ENCODE results near the gene PTPRK.

The PTPRK gene

DNA sequence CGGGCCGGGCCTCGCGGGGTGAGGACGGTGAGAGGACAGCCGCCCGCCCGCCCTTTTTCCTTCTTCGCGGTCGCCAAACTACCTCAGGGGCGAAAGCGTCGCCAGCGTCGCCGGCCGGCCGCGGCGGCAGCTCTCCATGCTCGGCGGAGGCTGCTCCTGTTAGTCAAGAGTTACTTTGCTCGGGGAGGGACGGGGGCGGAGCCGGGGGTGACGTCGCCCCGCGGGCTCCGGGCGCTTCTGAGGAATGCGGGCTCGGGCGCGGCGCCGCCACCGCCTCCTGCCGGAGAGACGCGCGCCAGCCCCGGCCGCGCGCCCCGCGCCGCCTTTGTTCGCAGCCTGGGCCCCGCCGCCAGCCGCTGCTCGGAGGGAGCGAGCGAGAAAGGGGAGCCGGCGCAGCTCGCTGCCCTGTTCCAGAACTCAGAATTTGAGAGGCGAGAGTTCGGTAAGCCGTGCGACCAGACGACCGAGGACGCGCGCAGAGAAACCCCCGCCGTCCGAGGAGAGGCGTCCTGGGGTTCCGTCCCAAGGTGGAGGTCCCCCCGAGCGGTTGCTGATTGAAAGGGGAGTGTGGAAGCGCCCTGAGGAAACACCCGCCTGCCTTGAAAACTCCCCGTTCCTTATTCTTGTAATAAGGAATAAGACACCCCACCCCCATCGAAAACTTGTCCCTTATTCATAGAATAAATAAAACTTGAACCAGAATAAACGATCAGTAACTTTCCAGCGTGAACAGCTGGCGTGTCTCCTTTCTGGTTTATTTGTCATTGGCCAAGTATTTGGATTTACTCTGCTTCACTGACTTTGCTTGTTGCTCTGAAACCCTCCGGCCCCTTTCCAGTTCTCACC, at the start of gene PTPRK:
Gene PTPRK, minus strand, starts transcription at position 164 of the 846 bp plus-strand sequence. CDS start 241 bp downstream, outside the sequence.
- no peaks in the 10 kb centered on the region for H3K36me3 ChIP-seq
- TF ChIP-seq, protein P1, sequence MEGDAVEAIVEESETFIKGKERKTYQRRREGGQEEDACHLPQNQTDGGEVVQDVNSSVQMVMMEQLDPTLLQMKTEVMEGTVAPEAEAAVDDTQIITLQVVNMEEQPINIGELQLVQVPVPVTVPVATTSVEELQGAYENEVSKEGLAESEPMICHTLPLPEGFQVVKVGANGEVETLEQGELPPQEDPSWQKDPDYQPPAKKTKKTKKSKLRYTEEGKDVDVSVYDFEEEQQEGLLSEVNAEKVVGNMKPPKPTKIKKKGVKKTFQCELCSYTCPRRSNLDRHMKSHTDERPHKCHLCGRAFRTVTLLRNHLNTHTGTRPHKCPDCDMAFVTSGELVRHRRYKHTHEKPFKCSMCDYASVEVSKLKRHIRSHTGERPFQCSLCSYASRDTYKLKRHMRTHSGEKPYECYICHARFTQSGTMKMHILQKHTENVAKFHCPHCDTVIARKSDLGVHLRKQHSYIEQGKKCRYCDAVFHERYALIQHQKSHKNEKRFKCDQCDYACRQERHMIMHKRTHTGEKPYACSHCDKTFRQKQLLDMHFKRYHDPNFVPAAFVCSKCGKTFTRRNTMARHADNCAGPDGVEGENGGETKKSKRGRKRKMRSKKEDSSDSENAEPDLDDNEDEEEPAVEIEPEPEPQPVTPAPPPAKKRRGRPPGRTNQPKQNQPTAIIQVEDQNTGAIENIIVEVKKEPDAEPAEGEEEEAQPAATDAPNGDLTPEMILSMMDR (IDR thresholded peaks at IDR 0.05) = no peak
- H3K27me3 ChIP-seq = peaks cover 80% of the 10 kb centered on the region
- peaks cover 0 to 9% of the 10 kb centered on the region in 2 experiments for H3K4me1 ChIP-seq (ENCODE audit: control insufficient read depth in 1 of 2, insufficient read depth in 1 of 2, low read depth in 1 of 2, low read length in 1 of 2)
- no peaks in the 10 kb centered on the region for H3K9me3 ChIP-seq
- H3K27ac ChIP-seq = no peak within 1 kb of the TSS
- H3K4me3 ChIP-seq (ENCODE audit: low read depth in 1 of 2, low read length in 1 of 2) = peak within 1 kb of the TSS in 1 of 2 experiments; percentile 29

DNA sequence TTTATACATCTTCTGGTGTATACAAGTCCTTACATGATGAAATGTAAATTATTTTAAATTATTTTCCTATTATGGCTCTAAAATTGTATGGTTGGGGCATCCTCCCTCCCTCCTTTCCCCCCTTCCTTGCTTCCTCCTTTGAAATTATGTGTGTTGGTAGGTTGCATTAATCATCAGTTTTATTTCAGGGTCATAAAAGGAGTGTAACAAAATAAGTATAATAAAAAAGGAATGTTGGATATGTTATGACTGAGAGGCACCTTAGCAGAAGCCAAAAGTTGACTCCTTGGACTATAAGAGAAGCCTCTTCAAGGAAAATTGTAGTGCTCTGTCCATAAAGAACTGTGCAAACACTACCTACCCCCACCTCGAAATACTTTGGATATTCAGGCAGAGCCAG, 46.6 kb upstream of the PTPRK start:
- no peak overlapping the region for H3K27ac ChIP-seq
- no peaks in the 10 kb centered on the region for H3K27me3 ChIP-seq
- no peaks in the 10 kb centered on the region for H3K9me3 ChIP-seq
- no peaks in the 10 kb centered on the region for H3K36me3 ChIP-seq
- no peaks in the 10 kb centered on the region for H3K4me1 ChIP-seq (ENCODE audit: control insufficient read depth in 1 of 2, insufficient read depth in 1 of 2, low read depth in 1 of 2, low read length in 1 of 2)
- TF ChIP-seq, protein P1 (IDR thresholded peaks at IDR 0.05) = no peak
- no peak overlapping the region for H3K4me3 ChIP-seq (ENCODE audit: low read depth in 1 of 2, low read length in 1 of 2)

DNA sequence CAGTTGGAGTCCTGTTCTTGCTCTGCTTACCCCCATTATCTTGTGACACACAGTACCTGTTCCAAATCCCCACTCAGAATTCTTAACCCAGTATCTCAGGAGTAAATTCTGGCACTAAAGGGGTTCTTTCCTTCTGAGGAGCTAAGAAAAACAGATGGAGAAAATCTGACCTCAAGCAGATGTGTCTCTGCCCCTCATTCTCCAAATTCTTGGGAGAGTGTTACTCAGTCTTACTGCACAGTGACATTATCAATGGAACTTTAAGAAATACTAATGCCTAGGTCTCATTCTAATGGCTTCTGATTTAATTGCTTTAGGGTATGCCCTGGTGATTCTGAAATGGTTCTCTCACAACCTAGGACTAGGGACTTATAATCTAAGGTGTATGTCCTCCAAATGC, 40.6 kb upstream of the PTPRK start:
- Histone ChIP-seq H3K36me3 (no peaks in the 10 kb centered on the region), H3K27me3 (no peaks in the 10 kb centered on the region), H3K27ac (no peak overlapping the region), H3K4me1 (ENCODE audit: control insufficient read depth in 1 of 2, insufficient read depth in 1 of 2, low read depth in 1 of 2, low read length in 1 of 2) (no peaks in the 10 kb centered on the region), H3K9me3 (no peaks in the 10 kb centered on the region), H3K4me3 (ENCODE audit: low read depth in 1 of 2, low read length in 1 of 2) (no peak overlapping the region)
- TF ChIP-seq, protein P1 (IDR thresholded peaks at IDR 0.05) = no peak

DNA sequence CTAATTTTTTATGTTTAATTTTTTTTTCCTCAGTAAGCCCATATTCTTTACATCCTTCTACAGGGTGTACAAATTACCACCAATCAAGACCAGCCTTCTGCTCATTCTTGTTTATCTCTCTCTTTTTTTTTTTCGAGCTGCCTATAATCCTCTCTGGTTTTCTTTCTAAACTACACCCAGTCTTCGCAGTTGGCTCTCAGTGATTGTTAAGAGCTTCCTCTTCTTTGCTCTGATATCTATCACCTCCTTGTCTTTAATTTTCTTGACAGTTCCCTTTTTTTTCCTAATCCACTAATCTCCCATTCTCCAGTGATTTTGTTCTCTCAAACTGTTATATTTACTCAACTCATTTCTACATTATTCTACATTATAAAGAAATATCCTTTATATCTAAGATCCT, 38.5 kb upstream of the PTPRK start:
- Histone ChIP-seq H3K27me3 (no peaks in the 10 kb centered on the region), H3K27ac (no peak overlapping the region), H3K4me3 (ENCODE audit: low read depth in 1 of 2, low read length in 1 of 2) (no peak overlapping the region), H3K4me1 (ENCODE audit: control insufficient read depth in 1 of 2, insufficient read depth in 1 of 2, low read depth in 1 of 2, low read length in 1 of 2) (no peaks in the 10 kb centered on the region), H3K9me3 (no peaks in the 10 kb centered on the region), H3K36me3 (no peaks in the 10 kb centered on the region)
- TF ChIP-seq, protein P1 (IDR thresholded peaks at IDR 0.05) = no peak

DNA sequence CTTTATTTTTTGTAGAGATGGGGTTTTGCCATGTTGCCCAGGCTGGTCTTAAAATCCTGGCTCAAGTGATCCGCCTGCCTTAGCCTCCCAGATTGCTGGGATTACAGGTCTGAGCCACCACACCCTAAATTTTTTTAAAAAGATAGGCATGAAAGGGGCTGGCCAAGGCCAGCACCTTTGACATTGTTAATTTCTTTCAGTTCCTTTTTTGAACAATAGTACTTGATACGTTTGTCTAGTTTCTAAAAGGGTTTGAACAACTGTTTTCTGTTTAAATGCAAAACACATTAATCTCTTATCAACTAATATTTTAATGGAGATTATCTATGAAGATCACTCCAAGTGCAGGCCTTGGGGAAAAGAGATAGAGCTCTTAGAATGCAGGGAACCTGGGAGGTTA, 37.6 kb upstream of the PTPRK start:
- TF ChIP-seq, protein P1 (IDR thresholded peaks at IDR 0.05) = no peak
- Histone ChIP-seq H3K4me3 (ENCODE audit: low read depth in 1 of 2, low read length in 1 of 2) (no peak overlapping the region), H3K27me3 (no peaks in the 10 kb centered on the region), H3K27ac (no peak overlapping the region), H3K36me3 (no peaks in the 10 kb centered on the region), H3K9me3 (no peaks in the 10 kb centered on the region), H3K4me1 (ENCODE audit: control insufficient read depth in 1 of 2, insufficient read depth in 1 of 2, low read depth in 1 of 2, low read length in 1 of 2) (no peaks in the 10 kb centered on the region)

All from neutrophil (primary cell).